Activated CD4-positive, alpha-beta T cell treated with anti-CD3 and anti-CD28 coated beads, Interleukin-2, amount 50 U/mL, for 48 hours (primary cell): ENCODE results near the gene RHBDD3.

ENCODE experiments used
- DNase-seq, 2 experiments: peaks; one replicate each; pipeline ENCODE4 v3.0.0-alpha.2; 2020

RHBDD3 gene

DNA sequence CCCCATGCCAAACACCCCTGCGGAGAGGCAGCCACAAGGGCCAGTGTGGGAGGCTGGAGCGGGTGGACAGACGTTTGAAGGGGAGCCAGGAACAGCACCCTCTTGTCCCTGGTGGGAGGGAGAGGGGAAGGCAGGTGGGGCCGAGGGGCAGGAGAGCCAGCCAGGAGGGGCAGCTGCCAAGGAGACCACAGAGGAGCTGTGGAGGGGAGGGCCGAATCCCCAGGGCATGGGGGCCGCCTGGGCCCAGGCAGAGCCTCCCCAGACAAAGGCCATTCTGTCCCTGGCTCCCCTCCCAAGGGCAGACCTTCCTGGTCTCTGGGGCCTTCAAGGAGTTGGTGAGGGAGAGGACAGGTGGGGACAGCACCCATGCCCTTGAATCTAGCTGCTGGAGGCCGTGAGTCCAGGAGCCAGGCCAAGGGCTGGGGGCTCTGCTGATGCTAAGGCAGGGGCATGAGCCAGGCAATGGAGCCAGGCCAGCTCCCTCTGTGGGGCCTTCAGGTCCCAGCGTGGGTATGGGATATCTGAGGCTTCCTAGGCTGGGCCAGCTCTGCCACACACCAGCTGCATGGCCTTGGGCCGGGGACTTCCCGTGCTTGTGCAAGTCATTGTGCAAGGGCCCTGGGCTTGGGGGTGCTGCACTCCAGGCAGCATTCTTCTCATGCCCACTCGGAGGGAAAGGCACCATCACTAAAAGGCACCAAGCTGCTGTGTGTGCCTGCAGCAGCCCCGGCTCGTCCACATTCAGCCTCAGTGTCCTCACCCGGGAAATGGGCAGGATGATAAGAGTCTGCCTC, 50.7 kb downstream of the RHBDD3 start:
- DNase-seq = no peak

DNA sequence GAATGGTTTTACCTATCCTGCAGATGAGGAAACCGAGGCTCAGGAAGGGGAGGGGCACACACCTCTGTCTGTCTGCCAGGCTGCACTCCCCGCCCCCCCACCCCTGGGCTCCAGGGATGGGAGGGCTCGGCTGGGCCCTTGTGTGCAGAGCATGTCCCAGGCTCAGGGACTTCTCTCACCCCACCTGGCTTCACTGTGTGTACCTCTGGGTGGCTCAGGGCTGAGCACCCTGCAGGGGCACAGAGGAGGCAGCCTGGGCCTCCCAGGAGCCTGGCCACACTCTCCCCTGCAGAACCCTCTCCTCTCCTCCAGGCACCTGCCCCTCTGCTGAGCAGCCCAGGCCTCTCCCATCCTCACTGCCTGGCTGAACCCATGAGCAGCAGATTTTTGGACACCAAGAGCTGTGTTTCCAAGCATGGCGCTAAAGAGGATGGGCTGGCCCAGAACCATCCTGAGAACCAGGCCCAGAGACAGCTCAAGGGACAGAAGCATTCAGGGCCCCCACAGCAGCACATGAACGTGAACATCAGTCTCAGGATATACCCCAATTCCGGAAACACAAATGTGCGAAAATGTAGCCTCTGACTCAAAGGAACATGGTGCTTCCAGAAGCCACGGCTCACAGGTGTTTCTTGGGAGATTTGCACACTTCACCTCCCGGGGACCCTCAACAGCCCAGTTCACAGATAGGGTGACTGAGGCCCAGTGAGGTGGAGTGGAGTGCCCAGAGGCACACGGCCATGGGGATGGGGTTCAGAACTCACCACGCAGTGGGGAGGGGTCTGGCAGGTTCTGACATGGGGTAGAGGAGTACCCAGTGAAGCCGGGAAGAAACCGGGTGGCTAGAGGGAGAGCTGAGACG, 51.5 kb downstream of the RHBDD3 start:
- no peak for DNase-seq

- no peak for DNase-seq
Measured at GRCh38 chr22:29215012-29215860, 52.5 kb downstream of the RHBDD3 start.

DNA sequence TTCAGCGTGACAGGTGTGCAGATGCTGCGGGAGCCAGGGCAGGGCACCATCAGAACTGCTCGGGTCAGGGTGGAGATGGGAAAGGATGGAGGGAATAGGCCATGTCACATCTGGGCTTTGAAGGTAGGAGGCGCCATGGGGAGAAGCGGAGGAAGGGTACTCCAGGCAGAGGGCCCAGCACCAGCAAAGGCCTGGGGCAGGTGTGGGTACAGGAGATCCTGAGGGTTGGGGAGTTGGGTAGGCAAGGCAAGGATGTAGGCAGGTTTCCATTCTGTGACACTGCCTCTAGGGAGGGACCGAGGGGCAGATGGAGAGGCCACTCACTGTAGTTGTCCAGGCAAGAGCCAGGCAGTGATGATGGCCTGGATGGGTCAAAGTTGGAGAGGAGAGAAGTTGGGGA, 53.5 kb downstream of the RHBDD3 start:
- DNase-seq = no peak

DNA sequence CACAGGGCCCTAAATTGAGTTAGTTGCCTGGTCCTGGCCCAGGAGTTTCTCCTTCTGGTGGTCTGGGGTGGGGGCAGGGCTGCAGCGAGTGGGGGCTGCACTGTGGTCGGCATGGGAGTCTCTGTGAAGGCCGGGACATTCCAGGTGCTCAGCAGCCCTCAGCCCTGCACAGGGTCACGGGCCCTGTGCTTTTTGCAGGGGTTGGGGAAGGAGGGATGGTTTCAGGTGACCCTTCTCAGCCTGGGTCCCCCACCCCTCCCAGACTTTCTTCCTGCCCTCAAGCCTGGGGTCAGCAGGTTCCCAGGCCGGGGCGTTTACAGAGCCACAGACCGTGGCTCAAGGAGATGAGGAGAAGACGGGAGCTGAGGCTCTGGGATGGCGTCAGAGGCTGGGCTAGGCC, 54.3 kb downstream of the RHBDD3 start:
- no peak for DNase-seq

DNA sequence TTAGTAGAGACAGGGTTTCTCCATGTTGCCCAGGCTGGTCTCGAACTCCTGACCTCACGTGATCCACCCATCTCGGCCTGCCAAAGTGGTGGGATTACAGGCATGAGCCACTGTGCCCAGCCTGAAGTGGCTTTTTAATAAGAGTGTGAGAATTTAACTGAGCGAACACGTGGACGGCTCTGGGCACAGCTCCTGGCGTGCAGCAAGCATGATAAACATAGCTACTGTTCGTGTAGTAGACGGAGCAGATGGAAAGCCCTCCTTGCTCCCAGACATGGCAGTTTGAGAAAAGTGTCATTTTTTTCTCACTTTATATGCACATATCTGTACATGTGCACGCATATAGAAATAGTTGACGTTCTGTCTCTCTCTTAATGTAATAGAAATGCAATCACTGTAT, 55.0 kb downstream of the RHBDD3 start:
- no peak for DNase-seq

- no peak for DNase-seq
Measured at GRCh38 chr22:29211466-29211865, 56.3 kb downstream of the RHBDD3 start.

- no peak for DNase-seq
Measured at GRCh38 chr22:29211066-29211465, 56.7 kb downstream of the RHBDD3 start.
